Keratinocyte (primary cell): ENCODE data around the gene ZNF597. TPM values are rescaled to one million over a fixed set of nuclear protein-coding genes. Genes with fewer than 3 reads are reported as not detected.

ENCODE experiments used
- DNase-seq: peaks from one replicate; pipeline ENCODE4 v3.0.0-alpha.2; 2011; ENCODE audit warnings: low read depth, missing footprints, low spot score
- FAIRE-seq: peaks from 2 replicates; lab custom pipeline; 2011; peaks lifted over from hg19 to GRCh38; lab: Jason Lieb, UNC
- H2AFZ ChIP-seq: 2 replicates; pipeline ENCODE4 v1.6.0; 2012; ENCODE audit warnings: low read length, control low read depth, inconsistent platforms; ENCODE audit not compliant: control insufficient read depth
- H3K27ac ChIP-seq: 2 replicates; pipeline ENCODE4 v1.5.1; 2011; ENCODE audit warnings: low read length; ENCODE audit not compliant: control insufficient read depth, insufficient read depth
- H3K27me3 ChIP-seq: 3 replicates; pipeline ENCODE4 v1.6.0; 2011; ENCODE audit warnings: low read length; ENCODE audit not compliant: control insufficient read depth, insufficient read depth; ENCODE audit errors: extremely low read depth
- H3K36me3 ChIP-seq, 2 experiments: 2 replicates in 1 of 2; 3 replicates in 1 of 2; pipeline ENCODE4 v1.5.1; 2011; ENCODE audit warnings: low read length in 2 of 2, mild to moderate bottlenecking in 1 of 2; ENCODE audit not compliant: control insufficient read depth in 2 of 2, insufficient read depth in 2 of 2; ENCODE audit errors: extremely low read depth in 1 of 2
- H3K4me1 ChIP-seq: 3 replicates; pipeline ENCODE4 v1.5.1; 2011; ENCODE audit warnings: low read length; ENCODE audit not compliant: control insufficient read depth, insufficient read depth; ENCODE audit errors: extremely low read depth
- H3K4me2 ChIP-seq: 3 replicates; pipeline ENCODE4 v1.6.0; 2011; ENCODE audit warnings: low read depth, low read length; ENCODE audit not compliant: control insufficient read depth, insufficient read depth; ENCODE audit errors: extremely low read depth
- H3K4me3 ChIP-seq, 3 experiments: fragments of 200-600 bp in 1 of 3; sonication (generic) in 1 of 3; 2 replicates in 2 of 3; 3 replicates in 1 of 3; pipeline ENCODE4 v1.5.1; 2011 to 2016; ENCODE audit warnings: low read length in 3 of 3, mild to moderate bottlenecking in 3 of 3, control low read depth in 2 of 3, inconsistent platforms in 1 of 3, low read depth in 1 of 3, mixed read lengths in 1 of 3, mixed run types in 1 of 3, moderate library complexity in 1 of 3; ENCODE audit not compliant: control insufficient read depth in 2 of 3, insufficient read depth in 2 of 3; ENCODE audit errors: extremely low read depth in 1 of 3
- H3K79me2 ChIP-seq: 2 replicates; pipeline ENCODE4 v1.6.0; 2012; ENCODE audit warnings: low read length; ENCODE audit not compliant: control insufficient read depth, insufficient read depth
- H3K9ac ChIP-seq: 3 replicates; pipeline ENCODE4 v1.6.0; 2011; ENCODE audit warnings: low read length; ENCODE audit not compliant: control insufficient read depth, insufficient read depth; ENCODE audit errors: extremely low read depth
- H3K9me1 ChIP-seq: 3 replicates; pipeline ENCODE4 v1.6.0; 2011; ENCODE audit warnings: low read length; ENCODE audit not compliant: control insufficient read depth, insufficient read depth; ENCODE audit errors: extremely low read depth
- H3K9me3 ChIP-seq: 2 replicates; pipeline ENCODE4 v1.5.1; 2012; ENCODE audit warnings: low read depth, low read length; ENCODE audit not compliant: control insufficient read depth
- H4K20me1 ChIP-seq: 3 replicates; pipeline ENCODE4 v1.6.0; 2011; ENCODE audit warnings: low read length; ENCODE audit not compliant: control insufficient read depth, insufficient read depth; ENCODE audit errors: extremely low read depth
- CTCF ChIP-seq, 3 experiments: IDR thresholded peaks in 1 of 3; conservative IDR thresholded peaks in 1 of 3; optimal IDR thresholded peaks in 1 of 3; 2 replicates in 2 of 3; 3 replicates in 1 of 3; pipeline versions ENCODE3 to v1.5.1; 2011; ENCODE audit warnings: low read length in 3 of 3, mild to moderate bottlenecking in 3 of 3, moderate library complexity in 2 of 3, control low read depth in 1 of 3, inconsistent platforms in 1 of 3; ENCODE audit not compliant: insufficient read depth in 2 of 3; ENCODE audit errors: extremely low read depth in 1 of 3
- EZH2 ChIP-seq: IDR thresholded peaks from one replicate; pipeline ENCODE4 v1.6.1; 2012; ENCODE audit warnings: inconsistent platforms, mild to moderate bottlenecking, low read length, moderate library complexity
- dilution Hi-C: fragments of 300-500 bp; cut with MboI; formaldehyde crosslinking; loops from one replicate; pipeline ENCODE4 v1.7.0; 2020; ENCODE audit warnings: low sequenced_read_pairs; ENCODE audit not compliant: extremely low pct_ligation_motif_present
- polyA plus RNA-seq, 5 experiments: library from polyadenylated mRNA; depleted of rRNA in 3 of 5; stranded (reverse) in 3 of 5; stranded (forward) in 1 of 5; unstranded in 1 of 5; fragments of >200 nt; gene quantifications; 1 replicate in 1 of 5; 2 replicates in 3 of 5; 3 replicates in 1 of 5; pipeline versions ENCODE4 v1.2.1 to v1.2.3, GENCODE V29; 2011 to 2012; ENCODE audit warnings: missing spikeins in 2 of 5, low read depth in 1 of 5, low replicate concordance in 1 of 5

ZNF597 gene
- polyA plus RNA-seq, 1 donor (not counting 4 experiments of a cell fraction or from before 2014, with no cell fraction given): 1.7 TPM

- TF ChIP-seq CTCF (optimal IDR thresholded peaks at IDR 0.05 in 1 of 3, IDR thresholded peaks at IDR 0.05 in 1 of 3, conservative IDR thresholded peaks at IDR 0.05 in 1 of 3; ENCODE audit: extremely low read depth in 1 of 3, insufficient read depth in 2 of 3, low read length in 3 of 3): no peak
- TF ChIP-seq EZH2: no peak
- H3K9me3 ChIP-seq: no peaks in the 10 kb centered on the region
- no peak overlapping the region for H3K4me2 ChIP-seq
- DNase-seq (no peak), FAIRE-seq (no peak)
- no peaks in the 10 kb centered on the region for H3K36me3 ChIP-seq
- H3K4me1 ChIP-seq: peaks cover 16% of the 10 kb centered on the region
- no peaks in the 10 kb centered on the region for H4K20me1 ChIP-seq
- no peak overlapping the region for H3K9ac ChIP-seq
- H3K4me3 ChIP-seq: no peak overlapping the region
- no peak overlapping the region for H2AFZ ChIP-seq
- H3K9me1 ChIP-seq: no peaks in the 10 kb centered on the region
- no peaks in the 10 kb centered on the region for H3K27me3 ChIP-seq
- peaks cover 16% of the 10 kb centered on the region for H3K79me2 ChIP-seq
- H3K27ac ChIP-seq: no peak overlapping the region
- dilution Hi-C loops: no loop called here
Measured at GRCh38 chr16:3454631-3455147, 11.4 kb upstream of the ZNF597 start.

GRCh38 chr16:3454093-3454492 lies 10.8 kb upstream of the ZNF597 start:
- DNase-seq (no peak), FAIRE-seq (no peak)
- peaks cover 10% of the 10 kb centered on the region for H3K79me2 ChIP-seq
- H2AFZ ChIP-seq: no peak overlapping the region
- TF ChIP-seq EZH2: no peak
- no peak for TF ChIP-seq CTCF (optimal IDR thresholded peaks at IDR 0.05 in 1 of 3, IDR thresholded peaks at IDR 0.05 in 1 of 3, conservative IDR thresholded peaks at IDR 0.05 in 1 of 3; ENCODE audit: extremely low read depth in 1 of 3, insufficient read depth in 2 of 3, low read length in 3 of 3)
- no peak overlapping the region for H3K27ac ChIP-seq
- no peaks in the 10 kb centered on the region for H3K27me3 ChIP-seq
- H3K9me1 ChIP-seq: no peaks in the 10 kb centered on the region
- no peak overlapping the region for H3K4me2 ChIP-seq
- H4K20me1 ChIP-seq: no peaks in the 10 kb centered on the region
- dilution Hi-C loops: no loop called here
- no peak overlapping the region for H3K4me3 ChIP-seq
- H3K9ac ChIP-seq: no peak overlapping the region
- H3K9me3 ChIP-seq: no peaks in the 10 kb centered on the region
- no peaks in the 10 kb centered on the region for H3K36me3 ChIP-seq
- H3K4me1 ChIP-seq: peaks cover 11% of the 10 kb centered on the region
